HG03135 (cell line): ENCODE measurements around the gene REXO1.

Source experiments
- ATAC-seq: cut with Tn5 transposase; IDR thresholded peaks from one replicate; pipeline ENCODE4 v1.9.1; 2021; ENCODE audit warnings: mild to moderate bottlenecking, moderate library complexity; ENCODE audit not compliant: unreplicated experiment

REXO1 gene

DNA sequence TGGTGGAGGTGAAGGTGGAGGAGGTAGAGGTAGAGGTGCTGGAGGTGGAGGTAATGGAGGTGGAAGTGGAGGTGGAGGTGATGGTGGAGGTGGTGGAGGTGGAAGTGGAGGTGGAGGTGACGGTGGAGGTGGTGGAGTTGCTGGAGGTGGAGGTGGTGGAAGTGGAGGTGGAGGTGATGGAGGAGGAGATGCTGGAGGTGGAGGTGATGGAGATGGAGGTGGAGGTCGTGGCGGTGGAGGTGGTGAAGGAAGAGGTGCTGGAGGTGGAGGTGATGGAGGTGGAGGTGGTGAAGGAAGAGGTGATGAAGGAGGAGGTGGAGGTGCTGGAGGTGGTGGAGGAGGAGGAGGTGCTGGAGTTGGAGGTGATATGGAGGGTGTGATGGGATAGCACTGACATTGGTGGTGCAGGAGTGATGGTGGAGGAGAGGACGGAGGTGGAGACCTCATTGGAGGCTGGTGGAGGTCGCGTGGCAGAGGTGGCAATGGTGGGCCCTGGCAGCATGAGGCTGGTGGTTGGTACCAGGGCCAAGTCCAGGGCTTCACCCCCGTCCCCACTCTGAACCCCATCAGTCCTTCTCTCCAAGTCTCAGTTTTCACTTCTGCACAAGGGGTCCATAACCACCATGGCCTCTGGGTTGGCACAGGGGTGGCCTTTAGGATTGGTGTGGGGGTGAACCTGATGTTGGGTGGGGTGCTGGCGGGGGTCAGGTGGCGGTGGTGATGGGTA is 79.2 kb downstream of the REXO1 start:
- no peak for ATAC-seq

- ATAC-seq: no peak
Observed at GRCh38 chr19:1768248-1768647, 80.0 kb downstream of the REXO1 start.

- no peak for ATAC-seq
Observed at GRCh38 chr19:1767464-1767933, 80.8 kb downstream of the REXO1 start.

GRCh38 chr19:1766800-1767352 is 81.4 kb downstream of the REXO1 start:
- no peak for ATAC-seq

DNA sequence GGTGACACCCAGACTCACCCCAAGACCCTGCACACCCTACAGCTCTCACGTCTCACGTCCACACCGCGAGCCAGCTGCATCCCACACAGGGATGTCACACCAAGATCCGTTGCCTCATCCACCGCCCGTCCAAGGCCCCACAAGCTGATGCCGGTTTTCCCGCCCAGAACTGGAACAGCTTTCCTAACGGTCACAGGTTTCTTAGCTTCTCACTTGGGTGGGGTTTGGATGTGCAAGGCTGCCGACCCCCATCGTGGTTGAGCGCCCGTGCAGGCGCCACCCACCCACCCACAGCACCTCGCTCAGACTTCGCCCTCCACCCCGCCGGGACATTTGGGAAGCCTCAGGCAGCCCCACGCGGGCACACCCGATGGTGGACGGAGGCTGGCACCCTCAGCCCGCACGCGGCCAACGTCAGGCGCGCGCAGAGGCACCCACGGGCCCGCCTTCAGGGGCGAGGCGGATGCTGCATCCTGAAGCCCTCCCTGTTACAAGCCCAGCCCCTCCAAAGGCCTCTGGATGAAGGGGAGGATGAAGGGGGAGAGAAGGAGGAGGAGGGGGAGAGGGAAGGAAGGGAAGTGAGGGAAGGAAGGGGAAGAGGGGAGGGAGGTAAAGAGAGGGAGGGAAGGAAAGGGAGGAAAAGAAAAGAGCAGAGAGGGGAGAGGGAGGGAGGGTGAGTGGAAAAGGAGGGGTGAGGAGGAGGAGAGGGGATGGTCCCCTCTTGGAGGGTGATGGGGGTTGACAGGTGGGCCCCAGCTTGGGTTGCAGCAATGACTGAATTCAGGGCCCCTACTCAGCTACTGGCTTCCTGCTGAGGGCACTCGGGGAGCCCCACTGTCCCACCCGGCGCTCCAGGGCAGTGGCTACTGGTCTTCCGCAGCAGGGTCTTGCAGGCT is 82.1 kb downstream of the REXO1 start:
- ATAC-seq: no peak
